Smooth muscle cell (in vitro differentiated cells): ENCODE results near the gene TXNDC5. TPM values are rescaled to one million over a fixed set of nuclear protein-coding genes. Genes with fewer than 3 reads are reported as not detected.
"Not testable (repeated sequence)": the region's sequence is repeated elsewhere in the genome, so short reads cannot be mapped to it uniquely, and the experiment has no call there.

Experiments used
- DNase-seq: peaks from one replicate; lab custom pipeline; 2025; ENCODE audit not compliant: unreplicated experiment; lab: John Stamatoyannopoulos, UW
- H2AFZ ChIP-seq: fragments of 200-600 bp; sonication (generic); 2 replicates; pipeline ENCODE4 v1.6.0; 2016; ENCODE audit warnings: antibody characterized with exemption, low read depth, mild to moderate bottlenecking
- H3F3A ChIP-seq: fragments of 200-600 bp; sonication (generic); 2 replicates; pipeline ENCODE4 v1.6.0; 2017; ENCODE audit warnings: antibody characterized with exemption, low read depth
- H3K27ac ChIP-seq: fragments of 200-600 bp; sonication (generic); 2 replicates; pipeline ENCODE4 v1.5.1; 2016; ENCODE audit warnings: low read depth, mild to moderate bottlenecking
- H3K27me3 ChIP-seq: fragments of 200-600 bp; sonication (generic); 2 replicates; pipeline ENCODE4 v1.6.1; 2016; ENCODE audit warnings: low read depth, mild to moderate bottlenecking
- H3K36me3 ChIP-seq: fragments of 200-600 bp; sonication (generic); 2 replicates; pipeline ENCODE4 v1.5.1; 2016; ENCODE audit warnings: low read depth
- H3K4me1 ChIP-seq: fragments of 200-600 bp; sonication (generic); 2 replicates; pipeline ENCODE4 v1.5.1; 2016; ENCODE audit warnings: low read depth
- H3K4me2 ChIP-seq: fragments of 200-600 bp; sonication (generic); 2 replicates; pipeline ENCODE4 v1.6.0; 2016; ENCODE audit warnings: mild to moderate bottlenecking
- H3K4me3 ChIP-seq: fragments of 200-600 bp; sonication (generic); 2 replicates; pipeline ENCODE4 v1.5.1; 2016; ENCODE audit warnings: mild to moderate bottlenecking
- H3K79me2 ChIP-seq: fragments of 200-600 bp; sonication (generic); 2 replicates; pipeline ENCODE4 v1.6.0; 2016; ENCODE audit warnings: low read depth, mild to moderate bottlenecking
- H3K9ac ChIP-seq: fragments of 200-600 bp; sonication (generic); 2 replicates; pipeline ENCODE4 v1.6.0; 2016; ENCODE audit warnings: low read depth
- H3K9me3 ChIP-seq: fragments of 200-600 bp; sonication (generic); replicated peaks from 2 replicates; pipeline ENCODE4 v1.5.1; 2016; ENCODE audit warnings: low read depth
- H4K20me1 ChIP-seq: fragments of 200-600 bp; sonication (generic); 2 replicates; pipeline ENCODE4 v1.6.0; 2016; ENCODE audit warnings: low read depth
- WGBS: methylation state at CpG from one replicate; pipeline ENCODE4 v1.1.7; 2016; ENCODE audit warnings: low lambda C conversion rate; 5-methylcytosine and 5-hydroxymethylcytosine counted together
- polyA plus RNA-seq: library from polyadenylated mRNA; unstranded; fragments of >200 nt; fragmentation: Nextera tagmentation; extraction: Ambion mirVana; gene quantifications from 2 replicates; pipeline ENCODE4 v1.2.1, GENCODE V29; 2016
- total RNA-seq: library from RNA; depleted of rRNA; stranded (reverse); fragments of >200 nt; gene quantifications from 2 replicates; pipeline ENCODE4 v1.2.3, GENCODE V29; 2014
- TF ChIP-seq, protein P1 (sequence below): fragments of 200-600 bp; sonication (generic); IDR thresholded peaks from 2 replicates; pipeline ENCODE4 v1.5.1; 2017; ENCODE audit warnings: borderline replicate concordance, mild to moderate bottlenecking, antibody characterized with exemption; ENCODE audit not compliant: insufficient read depth, poor library complexity, severe bottlenecking

TXNDC5 gene
- total and polyA plus RNA-seq, 2 experiments from 2014 or later = 448 to 576 TPM

DNA sequence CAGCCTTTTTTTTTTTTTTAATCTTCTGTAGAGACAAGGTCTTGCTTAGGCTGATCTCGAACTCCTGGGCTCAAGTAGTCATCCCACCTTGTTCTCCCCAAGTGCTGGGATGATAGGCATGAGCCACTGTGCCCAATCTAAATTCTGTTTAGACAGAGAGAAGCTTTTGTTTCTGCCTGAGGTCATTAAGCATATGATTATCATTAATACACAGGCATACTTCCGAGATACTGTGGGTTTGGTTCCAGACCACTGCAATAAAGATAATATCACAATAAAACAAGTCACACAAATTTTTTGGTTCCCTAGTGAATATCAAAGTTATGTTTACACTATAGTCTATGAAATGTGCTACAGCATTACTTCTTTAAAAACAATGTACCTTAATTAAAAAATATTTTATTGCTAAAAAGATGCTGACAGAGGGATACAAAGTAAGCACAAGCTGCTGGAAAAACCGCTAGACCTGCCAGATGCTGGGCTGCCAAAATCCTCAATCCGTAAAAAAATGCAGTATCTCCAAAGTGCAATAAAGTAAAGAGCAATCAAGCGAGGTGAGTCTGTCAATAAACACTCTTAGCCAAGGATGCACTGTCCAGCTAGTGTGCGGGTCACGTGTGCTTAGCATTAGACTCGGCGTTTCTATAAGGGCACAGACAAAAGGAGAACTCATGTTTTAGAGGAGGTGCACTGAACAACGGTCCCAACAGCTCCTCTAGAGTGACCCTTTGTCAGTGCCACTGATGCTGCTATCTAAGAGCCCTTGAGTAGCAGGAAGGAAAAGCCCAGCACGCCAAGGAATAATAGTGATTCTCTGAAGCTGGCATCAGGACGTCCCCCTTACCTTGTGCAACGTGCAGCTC, 16.1 kb downstream of the TXNDC5 start:
- Histone ChIP-seq H3K79me2 (peaks cover 3% of the 10 kb centered on the region), H3K27ac (no peak overlapping the region), H4K20me1 (peaks cover 63% of the 10 kb centered on the region), H2AFZ (no peak overlapping the region), H3K27me3 (no peaks in the 10 kb centered on the region), H3F3A (no peaks in the 10 kb centered on the region), H3K4me1 (peaks cover 3% of the 10 kb centered on the region), H3K4me3 (no peak overlapping the region), H3K4me2 (no peak overlapping the region), H3K9ac (no peak overlapping the region), H3K36me3 (peaks cover 23% of the 10 kb centered on the region), H3K9me3 (no peaks in the 10 kb centered on the region)
- DNase-seq = no peak
- 91% methylated on average over 13 of the region's 13 CpGs for WGBS
- TF ChIP-seq, protein P1, sequence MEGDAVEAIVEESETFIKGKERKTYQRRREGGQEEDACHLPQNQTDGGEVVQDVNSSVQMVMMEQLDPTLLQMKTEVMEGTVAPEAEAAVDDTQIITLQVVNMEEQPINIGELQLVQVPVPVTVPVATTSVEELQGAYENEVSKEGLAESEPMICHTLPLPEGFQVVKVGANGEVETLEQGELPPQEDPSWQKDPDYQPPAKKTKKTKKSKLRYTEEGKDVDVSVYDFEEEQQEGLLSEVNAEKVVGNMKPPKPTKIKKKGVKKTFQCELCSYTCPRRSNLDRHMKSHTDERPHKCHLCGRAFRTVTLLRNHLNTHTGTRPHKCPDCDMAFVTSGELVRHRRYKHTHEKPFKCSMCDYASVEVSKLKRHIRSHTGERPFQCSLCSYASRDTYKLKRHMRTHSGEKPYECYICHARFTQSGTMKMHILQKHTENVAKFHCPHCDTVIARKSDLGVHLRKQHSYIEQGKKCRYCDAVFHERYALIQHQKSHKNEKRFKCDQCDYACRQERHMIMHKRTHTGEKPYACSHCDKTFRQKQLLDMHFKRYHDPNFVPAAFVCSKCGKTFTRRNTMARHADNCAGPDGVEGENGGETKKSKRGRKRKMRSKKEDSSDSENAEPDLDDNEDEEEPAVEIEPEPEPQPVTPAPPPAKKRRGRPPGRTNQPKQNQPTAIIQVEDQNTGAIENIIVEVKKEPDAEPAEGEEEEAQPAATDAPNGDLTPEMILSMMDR = no peak

- no peak for DNase-seq
- Histone ChIP-seq H3K27me3 (no peaks in the 10 kb centered on the region), H3K4me2 (no peak overlapping the region), H3K4me3 (no peak overlapping the region), H2AFZ (no peak overlapping the region), H3K9me3 (no peaks in the 10 kb centered on the region), H4K20me1 (peaks cover 53% of the 10 kb centered on the region), H3K9ac (no peak overlapping the region), H3K27ac (no peak overlapping the region), H3K4me1 (no peaks in the 10 kb centered on the region), H3F3A (no peaks in the 10 kb centered on the region), H3K79me2 (peaks cover 3% of the 10 kb centered on the region), H3K36me3 (peaks cover 27% of the 10 kb centered on the region)
- TF ChIP-seq, protein P1 = no peak
- WGBS = 98% methylated on average over 12 of the region's 12 CpGs
Observed at GRCh38 chr6:7893342-7893741, 17.2 kb downstream of the TXNDC5 start.

- WGBS = 98% methylated on average over 4 of the region's 4 CpGs
- H3K27me3 ChIP-seq = not testable (repeated sequence)
- peaks cover 32% of the 10 kb centered on the region for H3K36me3 ChIP-seq
Observed at GRCh38 chr6:7892367-7892766, 18.2 kb downstream of the TXNDC5 start.

DNA sequence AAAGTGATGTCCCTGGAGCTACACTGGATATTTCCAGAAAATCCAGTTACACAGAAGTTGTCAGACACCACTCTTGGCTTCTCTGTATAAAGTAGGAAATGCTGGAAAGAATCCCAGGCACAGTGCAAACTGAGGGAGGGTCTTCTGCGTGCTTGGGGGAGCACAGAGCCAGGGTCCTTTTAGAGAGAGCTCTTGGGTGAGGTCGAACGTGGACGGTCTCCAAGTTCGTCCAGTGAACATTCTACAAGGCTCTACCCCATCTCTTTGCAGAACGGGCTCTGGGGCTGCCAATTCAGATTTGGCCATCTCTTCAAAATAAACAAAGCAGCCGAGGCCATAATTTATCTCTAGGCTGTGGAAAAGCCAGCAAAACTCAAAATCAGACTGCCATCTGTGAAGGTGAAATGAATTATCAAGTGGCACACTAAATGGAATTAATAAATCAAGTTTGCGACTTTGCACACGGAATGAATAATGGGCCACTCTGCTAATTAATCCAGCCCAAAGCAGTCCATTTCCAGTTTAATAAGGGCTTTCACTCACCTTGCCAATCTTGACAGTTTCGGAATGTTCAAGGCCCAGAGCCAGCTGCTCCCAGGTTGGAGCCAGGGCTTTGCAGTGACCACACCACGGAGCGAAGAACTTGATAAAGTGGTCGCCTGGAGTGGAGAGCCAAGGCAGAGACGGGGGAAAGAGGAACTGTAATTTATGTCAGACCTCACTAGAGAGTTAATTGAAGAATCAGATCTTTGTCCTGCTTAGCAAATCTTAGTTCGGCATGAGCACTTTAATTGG, 19.3 kb downstream of the TXNDC5 start:
- Histone ChIP-seq H3K36me3 (peaks cover 32% of the 10 kb centered on the region), H3F3A (no peaks in the 10 kb centered on the region), H2AFZ (no peak overlapping the region), H3K4me3 (no peak overlapping the region), H3K9ac (no peak overlapping the region), H3K9me3 (no peaks in the 10 kb centered on the region), H3K27ac (no peak overlapping the region), H3K27me3 (no peaks in the 10 kb centered on the region), H4K20me1 (peaks cover 51% of the 10 kb centered on the region), H3K4me1 (no peaks in the 10 kb centered on the region), H3K4me2 (no peak overlapping the region), H3K79me2 (no peaks in the 10 kb centered on the region)
- DNase-seq = no peak
- 94% methylated on average over 15 of the region's 15 CpGs for WGBS
- TF ChIP-seq, protein P1 = no peak

More at GRCh38 chr6:7892367-7892766, 18.2 kb downstream of the TXNDC5 start:
- H3K27ac ChIP-seq, DNase-seq, H3K4me1 ChIP-seq, H3K9me3 ChIP-seq, H3K4me3 ChIP-seq, H3K9ac ChIP-seq, H3K79me2 ChIP-seq, H3F3A ChIP-seq, H3K4me2 ChIP-seq, H2AFZ ChIP-seq: not testable (repeated sequence)
- peaks cover 51% of the 10 kb centered on the region for H4K20me1 ChIP-seq
